HAP-1 (cell line): ENCODE results near the gene LGALS13.
A peak's percentile ranks its signal among the peaks of the same experiment; 100 is the strongest.

Experiments used
- DNase-seq, 2 experiments: peaks; one replicate each; pipeline ENCODE4 v3.0.0-alpha.2; 2016 to 2020; ENCODE audit warnings: low spot score in 2 of 2
- H3K27me3 ChIP-seq: fragments of 250-450 bp; sonication (Bioruptor Pico); 2 replicates; pipeline ENCODE4 v1.5.1; 2020; ENCODE audit warnings: low read depth, mild to moderate bottlenecking, moderate library complexity
- H3K36me3 ChIP-seq: fragments of 250-450 bp; sonication (Bioruptor Pico); replicated peaks from 2 replicates; pipeline ENCODE4 v1.5.1; 2020; ENCODE audit warnings: mild to moderate bottlenecking
- H3K4me1 ChIP-seq: fragments of 250-450 bp; sonication (Bioruptor Pico); 2 replicates; pipeline ENCODE4 v1.5.1; 2020; ENCODE audit warnings: mild to moderate bottlenecking
- H3K4me3 ChIP-seq: fragments of 250-450 bp; sonication (Bioruptor Pico); 2 replicates; pipeline ENCODE4 v1.5.1; 2020; ENCODE audit warnings: mild to moderate bottlenecking, moderate library complexity
- H3K9me3 ChIP-seq: fragments of 250-450 bp; sonication (Bioruptor Pico); 2 replicates; pipeline ENCODE4 v1.5.1; 2020; ENCODE audit warnings: mild to moderate bottlenecking, moderate library complexity
- in situ Hi-C: fragments of 300-500 bp; cut with MboI; formaldehyde crosslinking; loops from 3 replicates; pipeline ENCODE4 v1.14.3; 2020; ENCODE audit warnings: low sequenced_read_pairs, inconsistent platforms, mixed read lengths

Gene LGALS13

DNA sequence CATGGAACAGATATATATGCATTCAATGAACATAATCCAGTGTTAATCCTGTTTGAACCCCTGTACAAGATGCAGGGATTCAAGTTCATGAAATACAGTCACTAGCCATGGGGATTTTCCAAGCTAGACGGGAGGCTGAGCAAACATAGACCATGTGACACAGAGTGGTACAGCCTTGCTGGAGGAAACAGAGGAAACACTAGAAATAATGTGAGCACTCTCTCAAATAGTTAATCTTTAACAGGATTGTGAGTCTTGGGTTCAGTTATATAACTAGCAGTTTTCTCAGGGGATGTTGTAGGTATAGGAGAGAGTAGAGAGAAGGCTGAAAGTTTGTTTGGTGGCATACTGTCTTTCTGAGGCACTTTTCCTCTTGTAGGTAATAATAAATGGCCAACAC, 39.4 kb downstream of the LGALS13 start:
- DNase-seq = no peak
- no peaks in the 10 kb centered on the region for H3K27me3 ChIP-seq
- H3K4me3 ChIP-seq = no peak overlapping the region
- H3K9me3 ChIP-seq = no peaks in the 10 kb centered on the region
- no peaks in the 10 kb centered on the region for H3K36me3 ChIP-seq
- no peaks in the 10 kb centered on the region for H3K4me1 ChIP-seq
- in situ Hi-C loops = no loop called here

DNA sequence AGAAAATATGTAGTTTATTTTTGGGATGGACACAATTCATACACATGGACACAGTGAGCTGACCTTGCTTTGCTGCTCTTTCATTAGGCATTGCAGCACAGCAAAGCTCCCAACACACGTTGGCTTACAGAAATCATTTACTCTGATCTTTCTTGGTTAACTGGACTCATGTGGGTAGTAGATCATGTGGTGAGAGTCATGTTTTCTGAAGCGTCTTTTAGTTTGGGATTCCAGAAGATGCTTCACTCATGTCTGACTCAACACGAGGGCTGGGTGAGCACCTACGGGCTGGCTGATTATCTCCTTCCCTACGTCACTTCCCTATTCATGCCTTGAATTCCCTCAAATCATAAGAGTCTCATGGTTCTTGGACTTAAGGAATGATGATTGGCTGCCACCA, 41.3 kb downstream of the LGALS13 start:
- no peaks in the 10 kb centered on the region for H3K4me1 ChIP-seq
- no peaks in the 10 kb centered on the region for H3K9me3 ChIP-seq
- no peaks in the 10 kb centered on the region for H3K36me3 ChIP-seq
- H3K27me3 ChIP-seq = no peaks in the 10 kb centered on the region
- in situ Hi-C loops = no loop called here
- no peak overlapping the region for H3K4me3 ChIP-seq
- no peak for DNase-seq

- in situ Hi-C loops = no loop called here
- Histone ChIP-seq H3K27me3 (no peaks in the 10 kb centered on the region), H3K9me3 (no peaks in the 10 kb centered on the region), H3K4me1 (no peaks in the 10 kb centered on the region), H3K36me3 (no peaks in the 10 kb centered on the region), H3K4me3 (no peak overlapping the region)
- peak in 1 of 2 experiments; percentile 50 for DNase-seq
Measured at GRCh38 chr19:39645800-39646411, 43.6 kb downstream of the LGALS13 start.

DNA sequence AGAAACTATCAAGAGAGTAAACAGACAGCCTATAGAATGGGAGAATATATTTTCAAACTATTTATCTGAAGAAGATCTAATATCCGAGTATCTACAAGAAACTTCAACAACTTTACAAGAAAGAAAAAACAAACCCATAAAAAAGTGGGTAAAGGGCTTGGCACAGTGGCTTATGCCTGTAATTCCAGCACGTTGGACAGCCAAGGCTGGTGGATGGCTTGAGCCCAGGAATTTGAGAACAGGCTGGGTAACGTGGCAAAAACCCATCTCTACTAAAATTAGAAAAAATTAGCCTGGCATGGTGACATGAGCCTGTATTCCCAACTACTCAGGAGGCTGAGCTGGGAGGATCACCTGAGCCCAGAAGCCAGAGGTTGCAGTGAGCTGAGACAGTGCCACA, 45.6 kb downstream of the LGALS13 start:
- H3K9me3 ChIP-seq = no peaks in the 10 kb centered on the region
- DNase-seq = no peak
- H3K4me3 ChIP-seq = no peak overlapping the region
- in situ Hi-C loops = no loop called here
- no peaks in the 10 kb centered on the region for H3K36me3 ChIP-seq
- 0 out of 2 replicates have a peak, but pooled peaks cover 3% of the 10 kb centered on the region for H3K27me3 ChIP-seq
- H3K4me1 ChIP-seq = no peaks in the 10 kb centered on the region

DNA sequence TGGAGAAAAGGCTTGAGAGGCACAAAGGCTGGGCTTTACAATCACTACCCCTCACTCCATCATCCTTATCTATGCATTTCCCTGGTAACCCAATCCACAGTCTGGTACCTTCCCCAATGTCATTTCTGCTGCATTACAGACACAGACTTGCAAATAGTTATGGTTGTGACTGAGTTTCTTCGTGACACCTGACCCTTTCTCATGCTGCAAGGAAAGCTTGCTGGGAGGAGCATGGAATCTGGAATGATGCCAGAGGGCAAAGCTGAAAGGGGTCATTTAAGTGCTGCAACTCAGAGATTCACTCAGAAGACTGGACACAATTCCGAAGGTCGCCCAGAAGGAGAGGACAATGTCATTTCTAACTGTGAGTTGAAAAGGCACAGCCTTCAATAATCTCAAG, 53.3 kb downstream of the LGALS13 start, which contains the start of gene LGALS16:
TSS of gene LGALS16 (plus strand) at position 301 of the 400 bp plus-strand sequence. CDS start at position 350, 49 bp downstream.
- H3K9me3 ChIP-seq = no peaks in the 10 kb centered on the region
- no peaks in the 10 kb centered on the region for H3K4me1 ChIP-seq
- no peak within 1 kb of the TSS for H3K4me3 ChIP-seq
- in situ Hi-C loops = no loop called here
- DNase-seq = no peak
- H3K36me3 ChIP-seq = no peaks in the 10 kb centered on the region
- peaks cover 3% of the 10 kb centered on the region for H3K27me3 ChIP-seq
